Measurements from ENCODE around the gene SLC45A1. TPM values are rescaled to one million over a fixed set of nuclear protein-coding genes. Genes with fewer than 3 reads are reported as not detected.

SLC45A1 gene
- total RNA-seq, 1 experiment from 2014 or later = 13.8 TPM

DNA sequence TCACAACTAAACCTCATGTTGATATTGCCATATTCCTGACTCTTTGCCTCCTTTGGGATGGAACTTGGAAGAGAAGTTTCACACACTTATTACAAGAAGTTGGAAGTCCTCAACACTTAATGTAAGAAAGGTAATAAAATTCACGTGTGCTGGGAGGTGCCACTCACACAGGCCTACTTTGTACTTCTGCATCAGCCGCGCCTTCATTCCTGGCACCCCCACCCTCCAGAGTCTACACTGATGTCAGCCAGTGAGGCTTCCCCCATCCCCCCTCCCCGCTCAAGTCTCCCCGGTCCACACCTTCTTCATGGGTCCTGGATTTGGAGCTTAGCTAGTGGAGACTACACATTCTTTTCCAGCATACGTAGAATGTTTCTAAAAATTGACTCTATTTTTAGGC, 24.8 kb upstream of the SLC45A1 start:
- H3K4me3 ChIP-seq (replicated peaks in 1 of 2; ENCODE audit: low read depth in 1 of 2, low read length in 2 of 2) = no peak overlapping the region
- H3K27me3 ChIP-seq (ENCODE audit: insufficient read depth, low read length) = no peaks in the 10 kb centered on the region
- DNase-seq (ENCODE audit: low read depth, low spot score) = no peak
- RAD21 ChIA-PET (ENCODE audit: low non-redundant PET in 1 of 2, low total read pairs in 2 of 2, uncharacterized antibody in 2 of 2, unreplicated experiment in 2 of 2) = no interaction called here
- H3K79me2 ChIP-seq (ENCODE audit: insufficient read depth, low read length) = no peaks in the 10 kb centered on the region
- no peaks in the 10 kb centered on the region for H3K36me3 ChIP-seq (ENCODE audit: control insufficient read depth in 1 of 2, insufficient read depth in 2 of 2, low read length in 2 of 2)
- intact Hi-C loops (cut with micrococcal nuclease) = no loop called here
- no peak overlapping the region for H3K27ac ChIP-seq (ENCODE audit: low read depth, low read length)
- H3K9me3 ChIP-seq (ENCODE audit: control insufficient read depth in 1 of 2, insufficient read depth in 1 of 2, low read depth in 1 of 2, low read length in 2 of 2) = no peaks in the 10 kb centered on the region
- peaks cover 0 to 10% of the 10 kb centered on the region in 2 experiments; a peak in 3 of 4 replicates for H3K4me1 ChIP-seq (ENCODE audit: control insufficient read depth in 1 of 2, insufficient read depth in 2 of 2, low read length in 2 of 2)
- H4K20me1 ChIP-seq (ENCODE audit: insufficient read depth) = no peaks in the 10 kb centered on the region
- CTCF ChIA-PET = no interaction called here
- no peak for ATAC-seq
- H3K4me2 ChIP-seq (ENCODE audit: low read length) = no peak overlapping the region
- no peak overlapping the region for H3K9ac ChIP-seq (ENCODE audit: low read length)
- H3K9me2 ChIP-seq (ENCODE audit: insufficient read depth) = no peaks in the 10 kb centered on the region
- no TSS peak for BruUV-seq (replicated peaks)
- H2AFZ ChIP-seq (ENCODE audit: low read depth, low read length, poor library complexity, severe bottlenecking) = peak overlapping the region; percentile 10
- POLR2A ChIA-PET = interaction anchor here (1.7 kb wide), 1 partner anchor 216 kb away, joined by 3 read pairs; no protein-coding TSS in a partner anchor
- TF ChIP-seq ZNF274 (IDR thresholded peaks at IDR 0.05; ENCODE audit: low read depth, low read length) (no peak), ZFX (IDR thresholded peaks at IDR 0.05) (no peak), RAD21 (IDR thresholded peaks at IDR 0.05; ENCODE audit: low read depth) (no peak), CEBPB (IDR thresholded peaks at IDR 0.05; ENCODE audit: low read depth) (no peak), JUND (IDR thresholded peaks at IDR 0.05) (no peak), EZH2 (IDR thresholded peaks at IDR 0.05) (no peak), CTCF (IDR thresholded peaks at IDR 0.05 in 2 of 3, conservative IDR thresholded peaks at IDR 0.05 in 1 of 3; ENCODE audit: borderline replicate concordance in 1 of 3, insufficient read depth in 1 of 3, low read depth in 2 of 3, low read length in 2 of 3) (no peak), TCF7L2 (IDR thresholded peaks at IDR 0.05; ENCODE audit: borderline replicate concordance, extremely low read depth, insufficient read depth, insufficient read length) (no peak), POLR2A (IDR thresholded peaks at IDR 0.05; ENCODE audit: borderline replicate concordance, extremely low read depth, insufficient read depth, insufficient read length) (no peak), SP1 (IDR thresholded peaks at IDR 0.05; ENCODE audit: low read depth) (no peak), EGR1 (IDR thresholded peaks at IDR 0.05; ENCODE audit: low read depth) (no peak), CBX3 (IDR thresholded peaks at IDR 0.05; ENCODE audit: low read depth) (no peak), SRF (IDR thresholded peaks at IDR 0.05; ENCODE audit: low read depth) (no peak), YY1 (IDR thresholded peaks at IDR 0.05; ENCODE audit: extremely low read depth, insufficient replicate concordance, low read depth, low read length) (no peak), EZH2phosphoT487 (IDR thresholded peaks at IDR 0.05; ENCODE audit: borderline replicate concordance) (no peak), POLR2AphosphoS5 (IDR thresholded peaks at IDR 0.05; ENCODE audit: low read depth, low read length) (no peak), REST (IDR thresholded peaks at IDR 0.05; ENCODE audit: low read depth) (no peak)
- TF ChIP-seq, protein P1, sequence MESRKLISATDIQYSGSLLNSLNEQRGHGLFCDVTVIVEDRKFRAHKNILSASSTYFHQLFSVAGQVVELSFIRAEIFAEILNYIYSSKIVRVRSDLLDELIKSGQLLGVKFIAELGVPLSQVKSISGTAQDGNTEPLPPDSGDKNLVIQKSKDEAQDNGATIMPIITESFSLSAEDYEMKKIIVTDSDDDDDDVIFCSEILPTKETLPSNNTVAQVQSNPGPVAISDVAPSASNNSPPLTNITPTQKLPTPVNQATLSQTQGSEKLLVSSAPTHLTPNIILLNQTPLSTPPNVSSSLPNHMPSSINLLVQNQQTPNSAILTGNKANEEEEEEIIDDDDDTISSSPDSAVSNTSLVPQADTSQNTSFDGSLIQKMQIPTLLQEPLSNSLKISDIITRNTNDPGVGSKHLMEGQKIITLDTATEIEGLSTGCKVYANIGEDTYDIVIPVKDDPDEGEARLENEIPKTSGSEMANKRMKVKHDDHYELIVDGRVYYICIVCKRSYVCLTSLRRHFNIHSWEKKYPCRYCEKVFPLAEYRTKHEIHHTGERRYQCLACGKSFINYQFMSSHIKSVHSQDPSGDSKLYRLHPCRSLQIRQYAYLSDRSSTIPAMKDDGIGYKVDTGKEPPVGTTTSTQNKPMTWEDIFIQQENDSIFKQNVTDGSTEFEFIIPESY (IDR thresholded peaks at IDR 0.05; ENCODE audit: extremely low read depth, insufficient replicate concordance, low read length) = no peak
- TF ChIP-seq, protein P2, sequence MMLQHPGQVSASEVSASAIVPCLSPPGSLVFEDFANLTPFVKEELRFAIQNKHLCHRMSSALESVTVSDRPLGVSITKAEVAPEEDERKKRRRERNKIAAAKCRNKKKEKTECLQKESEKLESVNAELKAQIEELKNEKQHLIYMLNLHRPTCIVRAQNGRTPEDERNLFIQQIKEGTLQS (IDR thresholded peaks at IDR 0.05) = no peak

All from HCT116 (cell line).